ENCODE results near the gene RPL12. TPM values are rescaled to one million over a fixed set of nuclear protein-coding genes. Genes with fewer than 3 reads are reported as not detected.

The RPL12 gene
- polyA plus RNA-seq, 1 donor (not counting 4 experiments of a cell fraction or from before 2014, with no cell fraction given) = 2,671 TPM

GRCh38 chr9:127495884-127496555, 44.8 kb upstream of the RPL12 start:
- no peak overlapping the region for H3K27ac ChIP-seq (ENCODE audit: control insufficient read depth, insufficient read depth, low read length)

GRCh38 chr9:127494304-127494702, 43.1 kb upstream of the RPL12 start:
- Histone ChIP-seq H3K4me2 (ENCODE audit: control insufficient read depth, extremely low read depth, insufficient read depth, low read depth, low read length) (no peak overlapping the region), H3K4me3 (ENCODE audit: control insufficient read depth in 2 of 3, extremely low read depth in 1 of 3, insufficient read depth in 2 of 3, low read depth in 1 of 3, low read length in 3 of 3) (no peak overlapping the region), H3K9me3 (ENCODE audit: control insufficient read depth, low read depth, low read length) (no peaks in the 10 kb centered on the region), H3K4me1 (ENCODE audit: control insufficient read depth, extremely low read depth, insufficient read depth, low read length) (peaks cover 16% of the 10 kb centered on the region), H3K79me2 (ENCODE audit: control insufficient read depth, insufficient read depth, low read length) (no peaks in the 10 kb centered on the region), H3K36me3 (ENCODE audit: control insufficient read depth in 2 of 2, extremely low read depth in 1 of 2, insufficient read depth in 2 of 2, low read length in 2 of 2) (peaks cover 20 to 21% of the 10 kb centered on the region in 2 experiments), H3K9ac (ENCODE audit: control insufficient read depth, extremely low read depth, insufficient read depth, low read length) (no peak overlapping the region), H3K27me3 (ENCODE audit: control insufficient read depth, extremely low read depth, insufficient read depth, low read length) (no peaks in the 10 kb centered on the region), H3K27ac (ENCODE audit: control insufficient read depth, insufficient read depth, low read length) (no peak overlapping the region), H2AFZ (ENCODE audit: control insufficient read depth, low read length) (no peak overlapping the region), H4K20me1 (ENCODE audit: control insufficient read depth, extremely low read depth, insufficient read depth, low read length) (no peaks in the 10 kb centered on the region), H3K9me1 (ENCODE audit: control insufficient read depth, extremely low read depth, insufficient read depth, low read length) (no peaks in the 10 kb centered on the region)
- TF ChIP-seq EZH2 (IDR thresholded peaks at IDR 0.05; ENCODE audit: low read length) (no peak), CTCF (optimal IDR thresholded peaks at IDR 0.05 in 1 of 3, IDR thresholded peaks at IDR 0.05 in 1 of 3, conservative IDR thresholded peaks at IDR 0.05 in 1 of 3; ENCODE audit: extremely low read depth in 1 of 3, insufficient read depth in 2 of 3, low read length in 3 of 3) (peak in 1 of 3 experiments; percentile 11)
- DNase-seq (ENCODE audit: low read depth, low spot score) (no peak), FAIRE-seq (peak; percentile 59)
- dilution Hi-C loops (cut with MboI; ENCODE audit: extremely low pct_ligation_motif_present, low sequenced_read_pairs) = no loop called here

More at GRCh38 chr9:127495884-127496555, 44.8 kb upstream of the RPL12 start:
- Histone ChIP-seq H2AFZ (ENCODE audit: control insufficient read depth, low read length) (no peak overlapping the region), H4K20me1 (ENCODE audit: control insufficient read depth, extremely low read depth, insufficient read depth, low read length) (no peaks in the 10 kb centered on the region), H3K9me3 (ENCODE audit: control insufficient read depth, low read depth, low read length) (no peaks in the 10 kb centered on the region), H3K4me1 (ENCODE audit: control insufficient read depth, extremely low read depth, insufficient read depth, low read length) (peaks cover 16% of the 10 kb centered on the region), H3K4me2 (ENCODE audit: control insufficient read depth, extremely low read depth, insufficient read depth, low read depth, low read length) (no peak overlapping the region), H3K9ac (ENCODE audit: control insufficient read depth, extremely low read depth, insufficient read depth, low read length) (no peak overlapping the region), H3K79me2 (ENCODE audit: control insufficient read depth, insufficient read depth, low read length) (no peaks in the 10 kb centered on the region), H3K9me1 (ENCODE audit: control insufficient read depth, extremely low read depth, insufficient read depth, low read length) (no peaks in the 10 kb centered on the region), H3K27me3 (ENCODE audit: control insufficient read depth, extremely low read depth, insufficient read depth, low read length) (no peaks in the 10 kb centered on the region), H3K36me3 (ENCODE audit: control insufficient read depth in 2 of 2, extremely low read depth in 1 of 2, insufficient read depth in 2 of 2, low read length in 2 of 2) (peaks cover 22 to 25% of the 10 kb centered on the region in 2 experiments), H3K4me3 (ENCODE audit: control insufficient read depth in 2 of 3, extremely low read depth in 1 of 3, insufficient read depth in 2 of 3, low read depth in 1 of 3, low read length in 3 of 3) (no peak overlapping the region)
- FAIRE-seq (no peak), DNase-seq (ENCODE audit: low read depth, low spot score) (no peak)
- TF ChIP-seq EZH2 (IDR thresholded peaks at IDR 0.05; ENCODE audit: low read length) (no peak), CTCF (optimal IDR thresholded peaks at IDR 0.05 in 1 of 3, IDR thresholded peaks at IDR 0.05 in 1 of 3, conservative IDR thresholded peaks at IDR 0.05 in 1 of 3; ENCODE audit: extremely low read depth in 1 of 3, insufficient read depth in 2 of 3, low read length in 3 of 3) (peak in 1 of 3 experiments; percentile 36)
- dilution Hi-C loops (cut with MboI; ENCODE audit: extremely low pct_ligation_motif_present, low sequenced_read_pairs) = no loop called here
